H9 (cell line): ENCODE measurements around the gene ZNF764. TPM values are rescaled to one million over a fixed set of nuclear protein-coding genes. Genes with fewer than 3 reads are reported as not detected.

Experiments used
- DNase-seq: peaks from one replicate; pipeline ENCODE4 v3.0.0-alpha.2; 2017
- H2AFZ ChIP-seq: one replicate; pipeline ENCODE4 v1.6.1; 2013; ENCODE audit warnings: mild to moderate bottlenecking, low read length, control low read depth, moderate library complexity
- H2AK5ac ChIP-seq: 2 replicates; pipeline ENCODE4 v1.6.1; 2013; ENCODE audit warnings: low read length, control low read depth, mixed read lengths; ENCODE audit not compliant: insufficient read length
- H2BK120ac ChIP-seq: one replicate; pipeline ENCODE4 v1.6.1; 2013; ENCODE audit warnings: low read depth, mild to moderate bottlenecking, low read length, control low read depth, inconsistent platforms; ENCODE audit not compliant: poor library complexity, severe bottlenecking
- H2BK12ac ChIP-seq: 2 replicates; pipeline ENCODE4 v1.6.1; 2013; ENCODE audit warnings: low read length, control low read depth, mixed read lengths, low read depth; ENCODE audit not compliant: insufficient read length
- H2BK15ac ChIP-seq: 2 replicates; pipeline ENCODE4 v1.6.1; 2013; ENCODE audit warnings: low read depth, low read length, control low read depth
- H2BK20ac ChIP-seq: one replicate; pipeline ENCODE4 v1.6.1; 2013; ENCODE audit warnings: low read depth, mild to moderate bottlenecking, low read length, control low read depth, inconsistent platforms; ENCODE audit not compliant: poor library complexity, severe bottlenecking
- H2BK5ac ChIP-seq: 2 replicates; pipeline ENCODE4 v1.6.1; 2013; ENCODE audit warnings: low read length, control low read depth, mixed read lengths; ENCODE audit not compliant: insufficient read length
- H3K14ac ChIP-seq: 2 replicates; pipeline ENCODE4 v1.6.1; 2013; ENCODE audit warnings: low read length, control low read depth; ENCODE audit not compliant: insufficient read depth
- H3K18ac ChIP-seq: 2 replicates; pipeline ENCODE4 v1.6.1; 2013; ENCODE audit warnings: low read depth, mild to moderate bottlenecking, mixed read lengths, low read length, control low read depth; ENCODE audit not compliant: insufficient read length
- H3K23ac ChIP-seq: 2 replicates; pipeline ENCODE4 v1.6.1; 2013; ENCODE audit warnings: low read length, control low read depth, mixed read lengths, low read depth; ENCODE audit not compliant: insufficient read length
- H3K23me2 ChIP-seq: 2 replicates; pipeline ENCODE4 v1.6.1; 2013; ENCODE audit warnings: low read depth, mild to moderate bottlenecking, mixed read lengths, low read length, control low read depth; ENCODE audit not compliant: insufficient read length, poor library complexity, severe bottlenecking
- H3K27ac ChIP-seq: 2 replicates; pipeline ENCODE4 v1.5.1; 2013; ENCODE audit warnings: low read length, control low read depth, mixed read lengths, low read depth; ENCODE audit not compliant: insufficient read length
- H3K27me3 ChIP-seq: 2 replicates; pipeline ENCODE4 v1.6.1; 2013; ENCODE audit warnings: low read length, control low read depth, inconsistent platforms; ENCODE audit not compliant: insufficient read depth
- H3K4ac ChIP-seq: 2 replicates; pipeline ENCODE4 v1.6.1; 2013; ENCODE audit warnings: low read depth, mild to moderate bottlenecking, control low read depth, inconsistent platforms, low read length, moderate library complexity
- H3K4me1 ChIP-seq: 2 replicates; pipeline ENCODE4 v1.6.1; 2013; ENCODE audit warnings: low read length, control low read depth, inconsistent platforms; ENCODE audit not compliant: insufficient read depth
- H3K4me2 ChIP-seq: 2 replicates; pipeline ENCODE4 v1.6.1; 2013; ENCODE audit warnings: low read length, control low read depth, mixed read lengths; ENCODE audit not compliant: insufficient read length, insufficient read depth
- H3K56ac ChIP-seq: 2 replicates; pipeline ENCODE4 v1.6.1; 2013; ENCODE audit warnings: low read depth, mild to moderate bottlenecking, mixed read lengths, low read length, control low read depth; ENCODE audit not compliant: insufficient read length
- H3K79me1 ChIP-seq: 2 replicates; pipeline ENCODE4 v1.6.1; 2013; ENCODE audit warnings: low read depth, mild to moderate bottlenecking, moderate library complexity, low read length, control low read depth, inconsistent platforms; ENCODE audit not compliant: insufficient read depth, poor library complexity, severe bottlenecking
- H3K79me2 ChIP-seq: 2 replicates; pipeline ENCODE4 v1.6.1; 2013; ENCODE audit warnings: low read length, control low read depth, inconsistent platforms; ENCODE audit not compliant: insufficient read depth
- H3K9ac ChIP-seq: 2 replicates; pipeline ENCODE4 v1.6.1; 2013; ENCODE audit warnings: low read length, control low read depth, mixed read lengths; ENCODE audit not compliant: insufficient read length; ENCODE audit errors: extremely low read depth
- H3K9me3 ChIP-seq: one replicate; pipeline ENCODE4 v1.6.1; 2013; ENCODE audit warnings: low read depth, low read length, inconsistent platforms; ENCODE audit not compliant: control insufficient read depth
- H3T11ph ChIP-seq: one replicate; pipeline ENCODE4 v1.6.1; 2013; ENCODE audit warnings: mild to moderate bottlenecking, low read length, control low read depth, inconsistent platforms
- H4K20me1 ChIP-seq: one replicate; pipeline ENCODE4 v1.6.1; 2013; ENCODE audit not compliant: control insufficient read depth, insufficient read length, insufficient read depth
- H4K5ac ChIP-seq: 2 replicates; pipeline ENCODE4 v1.6.1; 2013; ENCODE audit warnings: low read depth, mild to moderate bottlenecking, mixed read lengths, low read length, control low read depth; ENCODE audit not compliant: insufficient read length
- H4K8ac ChIP-seq: replicated peaks from 2 replicates; pipeline ENCODE4 v1.6.1; 2013; ENCODE audit warnings: low read length, control low read depth, mixed read lengths, low read depth; ENCODE audit not compliant: insufficient read length
- H4K91ac ChIP-seq: 2 replicates; pipeline ENCODE4 v1.6.1; 2013; ENCODE audit warnings: low read depth, mild to moderate bottlenecking, moderate library complexity, mixed read lengths, low read length, control low read depth; ENCODE audit not compliant: insufficient read length
- H3K27ac Mint-ChIP-seq, 3 experiments: 2 replicates in 2 of 3; 3 replicates in 1 of 3; pipeline ENCODE4 v1.8.0; 2020 to 2021; ENCODE audit warnings: mixed read lengths in 3 of 3, mild to moderate bottlenecking in 1 of 3, moderate library complexity in 1 of 3
- H3K27me3 Mint-ChIP-seq: 2 replicates; pipeline ENCODE4 v1.8.0; 2021; ENCODE audit warnings: low read depth, mild to moderate bottlenecking, moderate library complexity, mixed read lengths
- H3K36me3 Mint-ChIP-seq, 3 experiments: 2 replicates in 2 of 3; 3 replicates in 1 of 3; pipeline ENCODE4 v1.8.0; 2020 to 2021; ENCODE audit warnings: low read depth in 3 of 3, mixed read lengths in 3 of 3; ENCODE audit not compliant: insufficient read depth in 1 of 3
- H3K4me1 Mint-ChIP-seq, 2 experiments: 2 replicates each; pipeline ENCODE4 v1.8.0; 2020; ENCODE audit warnings: mixed read lengths in 2 of 2
- H3K4me3 Mint-ChIP-seq, 2 experiments: 2 replicates in 1 of 2; 3 replicates in 1 of 2; pipeline ENCODE4 v1.8.0; 2020 to 2021; ENCODE audit warnings: mild to moderate bottlenecking in 2 of 2, mixed read lengths in 2 of 2, moderate library complexity in 1 of 2
- H3K9me3 Mint-ChIP-seq, 2 experiments: 2 replicates in 1 of 2; 3 replicates in 1 of 2; pipeline ENCODE4 v1.8.0; 2020; ENCODE audit warnings: mild to moderate bottlenecking in 2 of 2, mixed read lengths in 2 of 2, moderate library complexity in 1 of 2
- WGBS: extraction: QIAGEN DNeasy Blood & Tissue Kit; methylation state at CpG from one replicate; pipeline ENCODE4 v1.1.7; 2013; ENCODE audit warnings: missing lambda C conversion rate, low lambda C conversion rate, mixed read lengths; ENCODE audit not compliant: insufficient read length; ENCODE audit errors: extremely low coverage; 5-methylcytosine and 5-hydroxymethylcytosine counted together
- total RNA-seq: library from RNA; stranded (reverse); gene quantifications from 2 replicates; pipeline ENCODE4 v1.2.1, GENCODE V29; 2021
- TF ChIP-seq, protein P1 (sequence below): fragments of 200-600 bp; sonication (generic); conservative IDR thresholded peaks from 3 replicates; pipeline ENCODE4 v1.8.0; 2021; ENCODE audit warnings: antibody characterized with exemption, mild to moderate bottlenecking

ZNF764 gene
- total RNA-seq, 1 experiment from 2014 or later, result 11.4 TPM

DNA sequence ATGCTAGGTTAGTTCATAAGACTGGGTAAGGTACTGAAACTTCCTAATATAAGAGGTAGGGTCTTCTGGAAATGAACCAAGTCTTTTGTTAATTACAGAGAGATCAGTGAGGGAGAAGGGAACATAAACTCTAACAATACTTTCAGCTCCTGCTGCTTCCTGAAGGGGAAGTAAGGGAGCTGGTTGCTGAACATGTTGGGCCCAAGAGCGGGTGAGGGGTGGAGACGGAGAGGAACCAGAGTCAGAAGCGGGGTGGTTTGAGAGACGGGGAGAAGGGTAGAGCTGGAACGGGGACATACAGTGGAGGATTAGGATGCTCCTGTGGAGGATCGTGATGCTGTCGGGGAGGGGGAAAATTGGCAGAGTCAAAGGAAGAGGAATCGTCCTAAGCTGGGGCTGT, 12.1 kb downstream of the ZNF764 start:
- peaks cover 0 to 10% of the 10 kb centered on the region in 2 experiments; a peak in 1 of 5 replicates for H3K9me3 Mint-ChIP-seq
- H3K79me1 ChIP-seq, result no peaks in the 10 kb centered on the region
- no peak overlapping the region for H3K27ac ChIP-seq
- no peaks in the 10 kb centered on the region for H3K27me3 ChIP-seq
- H3K14ac ChIP-seq, result no peak overlapping the region
- peaks cover 4% of the 10 kb centered on the region; the same call in 1 of the 2 replicates for H3K27me3 Mint-ChIP-seq
- H3K4me1 ChIP-seq, result peaks cover 6% of the 10 kb centered on the region; the same call in 1 of the 2 replicates
- no peak overlapping the region for H2BK15ac ChIP-seq
- no CpG with 5 or more reads among the region's 8 CpGs for WGBS
- H4K8ac ChIP-seq, result no peak overlapping the region
- no peak overlapping the region for H2AK5ac ChIP-seq
- H2BK120ac ChIP-seq, result no peak overlapping the region
- TF ChIP-seq, protein P1, sequence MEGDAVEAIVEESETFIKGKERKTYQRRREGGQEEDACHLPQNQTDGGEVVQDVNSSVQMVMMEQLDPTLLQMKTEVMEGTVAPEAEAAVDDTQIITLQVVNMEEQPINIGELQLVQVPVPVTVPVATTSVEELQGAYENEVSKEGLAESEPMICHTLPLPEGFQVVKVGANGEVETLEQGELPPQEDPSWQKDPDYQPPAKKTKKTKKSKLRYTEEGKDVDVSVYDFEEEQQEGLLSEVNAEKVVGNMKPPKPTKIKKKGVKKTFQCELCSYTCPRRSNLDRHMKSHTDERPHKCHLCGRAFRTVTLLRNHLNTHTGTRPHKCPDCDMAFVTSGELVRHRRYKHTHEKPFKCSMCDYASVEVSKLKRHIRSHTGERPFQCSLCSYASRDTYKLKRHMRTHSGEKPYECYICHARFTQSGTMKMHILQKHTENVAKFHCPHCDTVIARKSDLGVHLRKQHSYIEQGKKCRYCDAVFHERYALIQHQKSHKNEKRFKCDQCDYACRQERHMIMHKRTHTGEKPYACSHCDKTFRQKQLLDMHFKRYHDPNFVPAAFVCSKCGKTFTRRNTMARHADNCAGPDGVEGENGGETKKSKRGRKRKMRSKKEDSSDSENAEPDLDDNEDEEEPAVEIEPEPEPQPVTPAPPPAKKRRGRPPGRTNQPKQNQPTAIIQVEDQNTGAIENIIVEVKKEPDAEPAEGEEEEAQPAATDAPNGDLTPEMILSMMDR, result no peak
- H4K5ac ChIP-seq, result no peak overlapping the region
- peak overlapping the region; percentile 46 for H3K18ac ChIP-seq
- no peaks in the 10 kb centered on the region for H4K20me1 ChIP-seq
- peak overlapping the region in 1 of 2 experiments; percentile 24; a peak in 2 of 5 replicates for H3K4me3 Mint-ChIP-seq
- no peak overlapping the region for H4K91ac ChIP-seq
- no peak for DNase-seq
- H3T11ph ChIP-seq, result no peak overlapping the region
- H3K36me3 Mint-ChIP-seq, result peaks cover 2 to 8% (median 5%) of the 10 kb centered on the region in 3 experiments; a peak in 4 of 7 replicates
- no peak overlapping the region for H2BK5ac ChIP-seq
- H3K4me2 ChIP-seq, result no peak overlapping the region
- no peak overlapping the region for H3K4ac ChIP-seq
- H3K9ac ChIP-seq, result no peak overlapping the region
- H3K27ac Mint-ChIP-seq, result peak overlapping the region; percentile 1 to 82 (median 16); a peak in 3 of 7 replicates
- no peaks in the 10 kb centered on the region for H3K23me2 ChIP-seq
- peaks cover 18 to 33% of the 10 kb centered on the region in 2 experiments for H3K4me1 Mint-ChIP-seq
- H3K23ac ChIP-seq, result no peak overlapping the region
- H2AFZ ChIP-seq, result no peak overlapping the region
- H2BK12ac ChIP-seq, result no peak overlapping the region
- no peaks in the 10 kb centered on the region for H3K79me2 ChIP-seq
- no peak overlapping the region for H3K56ac ChIP-seq
- H3K9me3 ChIP-seq, result no peaks in the 10 kb centered on the region
- H2BK20ac ChIP-seq, result no peak overlapping the region
